Neural crest cell (in vitro differentiated cells): ENCODE measurements around the gene PLAC9. TPM values are rescaled to one million over a fixed set of nuclear protein-coding genes. Genes with fewer than 3 reads are reported as not detected.

ENCODE experiments used
- DNase-seq: peaks from one replicate; pipeline ENCODE4 v3.0.0; 2021; ENCODE audit warnings: low read depth, mixed read lengths, low spot score
- H3K27ac Mint-ChIP-seq: one replicate; pipeline ENCODE4 v1.8.0; 2021; ENCODE audit warnings: mild to moderate bottlenecking, mixed read lengths; ENCODE audit not compliant: unreplicated experiment
- H3K27me3 Mint-ChIP-seq: 2 replicates; pipeline ENCODE4 v1.8.0; 2021; ENCODE audit warnings: low read depth, mild to moderate bottlenecking, mixed read lengths
- H3K36me3 Mint-ChIP-seq: 2 replicates; pipeline ENCODE4 v1.8.0; 2021; ENCODE audit warnings: low read depth, mild to moderate bottlenecking, mixed read lengths
- H3K4me1 Mint-ChIP-seq: 2 replicates; pipeline ENCODE4 v1.8.0; 2021; ENCODE audit warnings: mixed read lengths
- H3K4me3 Mint-ChIP-seq: one replicate; pipeline ENCODE4 v1.8.0; 2021; ENCODE audit warnings: mild to moderate bottlenecking, mixed read lengths
- H3K9me3 Mint-ChIP-seq: 2 replicates; pipeline ENCODE4 v1.8.0; 2021; ENCODE audit warnings: mixed read lengths
- total RNA-seq: library from RNA; stranded (reverse); gene quantifications from 2 replicates; pipeline ENCODE4 v1.2.1, GENCODE V29; 2021
- TF ChIP-seq, protein P1 (sequence below): fragments of 200-600 bp; sonication (generic); conservative IDR thresholded peaks from 2 replicates; pipeline ENCODE4 v1.5.0; 2021; ENCODE audit warnings: antibody characterized with exemption, mild to moderate bottlenecking

PLAC9 gene
- total RNA-seq, 1 donor from 2014 or later, result 27.5 TPM

- peaks cover 46% of the 10 kb centered on the region for H3K4me1 Mint-ChIP-seq
Observed at GRCh38 chr10:80154978-80155695, 22.6 kb downstream of the PLAC9 start.

GRCh38 chr10:80155696-80156215, 23.2 kb downstream of the PLAC9 start:
- Mint-ChIP-seq H3K36me3 (no peaks in the 10 kb centered on the region), H3K4me3 (no peak overlapping the region), H3K4me1 (peaks cover 49% of the 10 kb centered on the region), H3K27ac (peak overlapping the region; percentile 5), H3K27me3 (no peaks in the 10 kb centered on the region), H3K9me3 (no peaks in the 10 kb centered on the region)
- TF ChIP-seq, protein P1, sequence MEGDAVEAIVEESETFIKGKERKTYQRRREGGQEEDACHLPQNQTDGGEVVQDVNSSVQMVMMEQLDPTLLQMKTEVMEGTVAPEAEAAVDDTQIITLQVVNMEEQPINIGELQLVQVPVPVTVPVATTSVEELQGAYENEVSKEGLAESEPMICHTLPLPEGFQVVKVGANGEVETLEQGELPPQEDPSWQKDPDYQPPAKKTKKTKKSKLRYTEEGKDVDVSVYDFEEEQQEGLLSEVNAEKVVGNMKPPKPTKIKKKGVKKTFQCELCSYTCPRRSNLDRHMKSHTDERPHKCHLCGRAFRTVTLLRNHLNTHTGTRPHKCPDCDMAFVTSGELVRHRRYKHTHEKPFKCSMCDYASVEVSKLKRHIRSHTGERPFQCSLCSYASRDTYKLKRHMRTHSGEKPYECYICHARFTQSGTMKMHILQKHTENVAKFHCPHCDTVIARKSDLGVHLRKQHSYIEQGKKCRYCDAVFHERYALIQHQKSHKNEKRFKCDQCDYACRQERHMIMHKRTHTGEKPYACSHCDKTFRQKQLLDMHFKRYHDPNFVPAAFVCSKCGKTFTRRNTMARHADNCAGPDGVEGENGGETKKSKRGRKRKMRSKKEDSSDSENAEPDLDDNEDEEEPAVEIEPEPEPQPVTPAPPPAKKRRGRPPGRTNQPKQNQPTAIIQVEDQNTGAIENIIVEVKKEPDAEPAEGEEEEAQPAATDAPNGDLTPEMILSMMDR, result no peak
- DNase-seq, result no peak

More at GRCh38 chr10:80154978-80155695, 22.6 kb downstream of the PLAC9 start:
- TF ChIP-seq, protein P1, result no peak
- Mint-ChIP-seq H3K4me3 (no peak overlapping the region), H3K27ac (peak overlapping the region; percentile 4), H3K36me3 (peaks cover 2% of the 10 kb centered on the region), H3K9me3 (no peaks in the 10 kb centered on the region), H3K27me3 (no peaks in the 10 kb centered on the region)
- no peak for DNase-seq

- Mint-ChIP-seq H3K9me3 (no peaks in the 10 kb centered on the region), H3K4me3 (no peak overlapping the region), H3K4me1 (peaks cover 51% of the 10 kb centered on the region), H3K27me3 (no peaks in the 10 kb centered on the region), H3K36me3 (no peaks in the 10 kb centered on the region), H3K27ac (peak overlapping the region; percentile 5)
- TF ChIP-seq, protein P1, result no peak
- no peak for DNase-seq
Observed at GRCh38 chr10:80156216-80156615, 23.7 kb downstream of the PLAC9 start.

GRCh38 chr10:80157561-80157960, 25.0 kb downstream of the PLAC9 start:
- Mint-ChIP-seq H3K4me3 (no peak overlapping the region), H3K4me1 (peaks cover 56% of the 10 kb centered on the region), H3K9me3 (no peaks in the 10 kb centered on the region), H3K27ac (peak overlapping the region; percentile 72), H3K27me3 (no peaks in the 10 kb centered on the region), H3K36me3 (no peaks in the 10 kb centered on the region)
- DNase-seq, result no peak
- TF ChIP-seq, protein P1, result no peak

DNA sequence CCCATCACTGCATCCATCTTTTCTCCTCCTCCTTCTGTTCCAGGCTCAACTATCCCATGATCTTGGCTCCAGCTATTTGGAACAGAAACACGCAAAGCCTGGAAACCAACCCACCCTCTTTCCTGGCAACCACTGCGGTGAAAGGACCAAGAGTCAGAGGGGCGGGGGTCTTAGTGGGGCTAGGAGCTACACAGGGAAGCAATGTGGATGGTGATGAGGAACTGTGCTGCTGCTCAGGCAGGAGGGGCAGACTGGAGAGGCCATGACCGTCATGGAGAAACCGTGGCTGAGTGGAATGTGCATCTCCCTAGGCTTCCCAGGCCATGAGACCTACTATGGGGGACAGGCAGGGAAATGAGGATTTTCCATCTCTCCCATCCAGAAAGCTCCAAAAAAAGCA, 25.6 kb downstream of the PLAC9 start:
- Mint-ChIP-seq H3K9me3 (no peaks in the 10 kb centered on the region), H3K4me1 (peaks cover 56% of the 10 kb centered on the region), H3K36me3 (no peaks in the 10 kb centered on the region), H3K27ac (peak overlapping the region; percentile 45), H3K27me3 (no peaks in the 10 kb centered on the region), H3K4me3 (no peak overlapping the region)
- TF ChIP-seq, protein P1, result no peak
- no peak for DNase-seq
